ENCODE measurements around the gene CLEC11A. TPM values are rescaled to one million over a fixed set of nuclear protein-coding genes. Genes with fewer than 3 reads are reported as not detected.

The CLEC11A gene
- polyA plus RNA-seq, 1 donor (not counting 4 experiments of a cell fraction or from before 2014, with no cell fraction given): 0.56 TPM

DNA sequence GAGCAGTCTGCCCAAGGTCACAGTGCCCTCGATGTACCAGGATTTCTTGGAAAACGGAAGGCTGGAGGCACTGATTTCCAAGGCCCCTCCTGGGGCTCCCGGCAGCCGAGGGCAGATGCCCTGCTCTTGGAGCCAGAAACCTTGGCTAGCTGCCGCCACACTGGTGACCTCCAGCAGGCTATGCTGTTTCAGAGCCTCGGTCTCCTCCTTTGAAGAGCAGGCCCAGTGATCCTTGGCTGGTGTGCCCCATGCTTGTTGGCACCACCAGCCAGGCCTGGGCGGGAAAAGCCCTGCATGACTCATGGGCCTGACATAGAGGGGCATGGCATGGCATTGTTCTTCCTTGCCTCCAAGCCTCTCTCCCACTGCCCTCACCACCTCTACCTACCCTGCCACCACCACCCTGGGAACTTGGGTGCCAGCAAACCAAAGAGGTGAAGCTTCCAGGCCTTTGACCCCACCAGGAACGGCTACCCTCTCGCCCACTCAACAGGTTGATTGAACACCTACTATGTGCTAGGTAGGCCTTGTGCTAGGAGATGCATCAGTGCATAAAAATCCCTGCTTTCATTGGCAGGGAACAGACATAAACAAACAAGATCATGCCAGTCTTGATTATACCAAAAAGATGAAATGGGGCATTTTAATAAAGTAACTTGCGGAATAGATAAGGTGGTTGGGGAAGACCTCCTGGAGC is 1.6 kb upstream of the CLEC11A start:
- Histone ChIP-seq H3K79me2 (ENCODE audit: control insufficient read depth, insufficient read depth, low read length) (no peaks in the 10 kb centered on the region), H3K9ac (ENCODE audit: control insufficient read depth, extremely low read depth, insufficient read depth, low read length) (no peak overlapping the region), H2AFZ (ENCODE audit: control insufficient read depth, low read length) (no peak overlapping the region), H3K27me3 (ENCODE audit: control insufficient read depth, extremely low read depth, insufficient read depth, low read length) (peaks cover 28% of the 10 kb centered on the region), H3K4me3 (ENCODE audit: control insufficient read depth in 2 of 3, extremely low read depth in 1 of 3, insufficient read depth in 2 of 3, low read depth in 1 of 3, low read length in 3 of 3) (no peak overlapping the region), H3K36me3 (ENCODE audit: control insufficient read depth in 2 of 2, extremely low read depth in 1 of 2, insufficient read depth in 2 of 2, low read length in 2 of 2) (no peaks in the 10 kb centered on the region), H3K9me1 (ENCODE audit: control insufficient read depth, extremely low read depth, insufficient read depth, low read length) (no peaks in the 10 kb centered on the region), H3K9me3 (ENCODE audit: control insufficient read depth, low read depth, low read length) (no peaks in the 10 kb centered on the region), H3K27ac (ENCODE audit: control insufficient read depth, insufficient read depth, low read length) (no peak overlapping the region), H3K4me1 (ENCODE audit: control insufficient read depth, extremely low read depth, insufficient read depth, low read length) (peaks cover 14% of the 10 kb centered on the region), H4K20me1 (ENCODE audit: control insufficient read depth, extremely low read depth, insufficient read depth, low read length) (peaks cover 4% of the 10 kb centered on the region), H3K4me2 (ENCODE audit: control insufficient read depth, extremely low read depth, insufficient read depth, low read depth, low read length) (no peak overlapping the region)
- no peak for TF ChIP-seq EZH2 (IDR thresholded peaks at IDR 0.05; ENCODE audit: low read length)
- TF ChIP-seq, protein P1, sequence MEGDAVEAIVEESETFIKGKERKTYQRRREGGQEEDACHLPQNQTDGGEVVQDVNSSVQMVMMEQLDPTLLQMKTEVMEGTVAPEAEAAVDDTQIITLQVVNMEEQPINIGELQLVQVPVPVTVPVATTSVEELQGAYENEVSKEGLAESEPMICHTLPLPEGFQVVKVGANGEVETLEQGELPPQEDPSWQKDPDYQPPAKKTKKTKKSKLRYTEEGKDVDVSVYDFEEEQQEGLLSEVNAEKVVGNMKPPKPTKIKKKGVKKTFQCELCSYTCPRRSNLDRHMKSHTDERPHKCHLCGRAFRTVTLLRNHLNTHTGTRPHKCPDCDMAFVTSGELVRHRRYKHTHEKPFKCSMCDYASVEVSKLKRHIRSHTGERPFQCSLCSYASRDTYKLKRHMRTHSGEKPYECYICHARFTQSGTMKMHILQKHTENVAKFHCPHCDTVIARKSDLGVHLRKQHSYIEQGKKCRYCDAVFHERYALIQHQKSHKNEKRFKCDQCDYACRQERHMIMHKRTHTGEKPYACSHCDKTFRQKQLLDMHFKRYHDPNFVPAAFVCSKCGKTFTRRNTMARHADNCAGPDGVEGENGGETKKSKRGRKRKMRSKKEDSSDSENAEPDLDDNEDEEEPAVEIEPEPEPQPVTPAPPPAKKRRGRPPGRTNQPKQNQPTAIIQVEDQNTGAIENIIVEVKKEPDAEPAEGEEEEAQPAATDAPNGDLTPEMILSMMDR (optimal IDR thresholded peaks at IDR 0.05 in 1 of 3, IDR thresholded peaks at IDR 0.05 in 1 of 3, conservative IDR thresholded peaks at IDR 0.05 in 1 of 3; ENCODE audit: extremely low read depth in 1 of 3, insufficient read depth in 2 of 3, low read length in 3 of 3): no peak
- dilution Hi-C loops (cut with MboI; ENCODE audit: extremely low pct_ligation_motif_present, low sequenced_read_pairs): no loop called here
- DNase-seq (ENCODE audit: low read depth, low spot score) (no peak), FAIRE-seq (no peak)

DNA sequence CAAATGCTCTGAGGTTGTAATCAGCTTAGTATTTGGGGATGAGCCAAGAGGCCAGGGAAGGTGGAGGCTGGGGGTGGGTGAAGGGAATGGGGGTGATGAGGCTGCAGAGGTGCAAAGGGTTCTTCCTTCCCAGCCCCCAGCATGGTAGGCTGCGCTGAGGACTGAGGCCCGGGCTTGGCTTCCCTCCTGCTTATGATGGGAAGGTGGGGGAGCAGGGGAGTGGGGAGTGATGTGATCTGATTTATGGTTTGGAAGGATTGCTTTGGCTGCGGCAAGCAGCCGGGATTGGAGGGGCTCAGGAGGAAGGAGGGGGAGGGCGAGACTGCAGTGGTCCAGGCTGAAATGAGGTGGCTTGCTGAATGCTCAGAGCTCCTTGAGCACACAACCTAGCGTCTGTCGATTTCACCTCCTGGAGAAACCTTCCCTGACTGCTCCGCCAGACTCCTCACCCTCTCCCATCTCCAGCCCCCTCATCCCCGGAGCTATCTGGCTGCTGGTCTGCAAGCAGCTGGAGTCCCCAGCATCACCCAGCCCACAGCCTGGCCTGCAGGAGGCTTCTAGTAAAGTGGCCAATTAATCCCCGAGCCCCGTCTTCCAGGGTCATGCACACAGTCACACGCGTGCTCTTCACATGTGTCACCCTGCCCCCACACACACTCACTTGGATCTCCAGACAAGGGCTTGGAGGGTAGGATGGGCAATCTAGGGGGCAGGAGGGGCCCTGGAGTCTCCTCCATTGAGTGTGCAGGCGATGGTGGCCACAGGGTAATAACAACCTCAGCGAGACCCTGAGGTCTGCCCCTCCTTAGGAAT is 757 bp upstream of the CLEC11A start:
- Histone ChIP-seq H3K79me2 (ENCODE audit: control insufficient read depth, insufficient read depth, low read length) (no peaks in the 10 kb centered on the region), H3K4me2 (ENCODE audit: control insufficient read depth, extremely low read depth, insufficient read depth, low read depth, low read length) (no peak overlapping the region), H3K9me1 (ENCODE audit: control insufficient read depth, extremely low read depth, insufficient read depth, low read length) (no peaks in the 10 kb centered on the region), H3K4me3 (ENCODE audit: control insufficient read depth in 2 of 3, extremely low read depth in 1 of 3, insufficient read depth in 2 of 3, low read depth in 1 of 3, low read length in 3 of 3) (no peak overlapping the region), H3K27me3 (ENCODE audit: control insufficient read depth, extremely low read depth, insufficient read depth, low read length) (peaks cover 21% of the 10 kb centered on the region), H3K36me3 (ENCODE audit: control insufficient read depth in 2 of 2, extremely low read depth in 1 of 2, insufficient read depth in 2 of 2, low read length in 2 of 2) (no peaks in the 10 kb centered on the region), H3K4me1 (ENCODE audit: control insufficient read depth, extremely low read depth, insufficient read depth, low read length) (peaks cover 14% of the 10 kb centered on the region), H2AFZ (ENCODE audit: control insufficient read depth, low read length) (no peak overlapping the region), H3K27ac (ENCODE audit: control insufficient read depth, insufficient read depth, low read length) (no peak overlapping the region), H3K9me3 (ENCODE audit: control insufficient read depth, low read depth, low read length) (no peaks in the 10 kb centered on the region), H3K9ac (ENCODE audit: control insufficient read depth, extremely low read depth, insufficient read depth, low read length) (no peak overlapping the region), H4K20me1 (ENCODE audit: control insufficient read depth, extremely low read depth, insufficient read depth, low read length) (peaks cover 4% of the 10 kb centered on the region)
- no peak for DNase-seq (ENCODE audit: low read depth, low spot score)
- TF ChIP-seq EZH2 (IDR thresholded peaks at IDR 0.05; ENCODE audit: low read length): no peak
- TF ChIP-seq, protein P1 (optimal IDR thresholded peaks at IDR 0.05 in 1 of 3, IDR thresholded peaks at IDR 0.05 in 1 of 3, conservative IDR thresholded peaks at IDR 0.05 in 1 of 3; ENCODE audit: extremely low read depth in 1 of 3, insufficient read depth in 2 of 3, low read length in 3 of 3): no peak
- no peak for FAIRE-seq
- dilution Hi-C loops (cut with MboI; ENCODE audit: extremely low pct_ligation_motif_present, low sequenced_read_pairs): no loop called here
